K562 (cell line): Measurements from ENCODE around the gene GAL. TPM values are rescaled to one million over a fixed set of nuclear protein-coding genes. Genes with fewer than 3 reads are reported as not detected.

Experiments
- L3MBTL2 ChIP-seq: fragments of 450-650 bp; IDR thresholded peaks from 2 replicates; pipeline ENCODE4 v1.6.1; 2016; ENCODE audit warnings: mild to moderate bottlenecking, moderate library complexity
- MIER1 ChIP-seq: fragments of 450-650 bp; IDR thresholded peaks from 2 replicates; pipeline ENCODE4 v1.6.1; 2016; ENCODE audit warnings: antibody characterized with exemption, mild to moderate bottlenecking, low read depth
- PYGO2 ChIP-seq: fragments of 450-650 bp; IDR thresholded peaks from 2 replicates; pipeline ENCODE4 v1.6.1; 2016; ENCODE audit warnings: mild to moderate bottlenecking, missing genetic modification characterization, moderate library complexity, missing compliant biosample characterization
- REST ChIP-seq, 2 experiments: fragments of 450-650 bp; formaldehyde crosslinking in 1 of 2; IDR thresholded peaks; 2 replicates each; pipeline versions ENCODE4 v1.4.0 to v1.6.1; 2014 to 2020; ENCODE audit warnings: mild to moderate bottlenecking in 2 of 2, borderline replicate concordance in 1 of 2, low read depth in 1 of 2
- RNF2 ChIP-seq: sonication (generic); IDR thresholded peaks from 2 replicates; pipeline ENCODE4 v1.6.1; 2016
- ZNF212 ChIP-seq: fragments of 450-650 bp; formaldehyde crosslinking; IDR thresholded peaks from 2 replicates; pipeline ENCODE4 v1.4.0; 2020; ENCODE audit warnings: mild to moderate bottlenecking
- ZNF347 ChIP-seq: fragments of 450-650 bp; formaldehyde crosslinking; IDR thresholded peaks from 2 replicates; pipeline ENCODE4 v1.4.0; 2020; ENCODE audit warnings: low read depth, mild to moderate bottlenecking, moderate library complexity
- ZNF780A ChIP-seq: fragments of 250-450 bp; sonication (Bioruptor Pico); IDR thresholded peaks from 2 replicates; pipeline ENCODE4 v1.5.0; 2021; ENCODE audit warnings: mild to moderate bottlenecking
- polyA plus RNA-seq, 8 experiments: library from polyadenylated mRNA; depleted of rRNA in 4 of 8; stranded (reverse) in 5 of 8; unstranded in 3 of 8; fragments of >200 nt; fragmentation: Nextera tagmentation in 2 of 8; fragmentation: Illumina TruSeq in 1 of 8; extraction: Ambion mirVana in 2 of 8; extraction: Trizol in 1 of 8; gene quantifications; 2 replicates each; pipeline versions ENCODE4 v1.2.1 to v1.2.3, GENCODE V29; 2011 to 2014; ENCODE audit warnings: inconsistent platforms in 1 of 8, missing spikeins in 1 of 8
- total RNA-seq, 7 experiments: library from RNA; depleted of rRNA in 6 of 7; stranded (reverse); fragments of >200 nt in 6 of 7; fragmentation: Illumina TruSeq in 2 of 7; extraction: Trizol in 2 of 7; gene quantifications; 2 replicates each; pipeline versions ENCODE4 v1.2.1 to v1.2.3, GENCODE V29; 2011 to 2021; ENCODE audit warnings: low replicate concordance in 1 of 7

The GAL gene
- total and polyA plus RNA-seq, 9 of the 15 experiments (the other 6 are each of a cell fraction or from before 2014, with no cell fraction given), result 10.6 to 119 (median 36.3) TPM

- TF ChIP-seq REST (IDR thresholded peaks at IDR 0.05; ENCODE audit: borderline replicate concordance), result peak; percentile 92
- no peak for TF ChIP-seq REST (CRISPR knock-in tag; IDR thresholded peaks at IDR 0.05; ENCODE audit: low read depth)
- no peak for TF ChIP-seq PYGO2
- no peak for TF ChIP-seq RNF2
- TF ChIP-seq L3MBTL2, result no peak
- TF ChIP-seq ZNF780A (CRISPR knock-in tag), result no peak
- TF ChIP-seq ZNF347 (CRISPR knock-in tag), result no peak
- no peak for TF ChIP-seq ZNF212 (CRISPR knock-in tag)
- 0 out of 2 replicates have a peak, but pooled peaks have one; percentile 27 for TF ChIP-seq MIER1
- TF ChIP-seq, all 486 proteins: peak for 4
These were observed 29.9 kb downstream of the GAL start (continued) for GRCh38 chr11:68714060-68714856.
